Occipital lobe (tissue), 2 donors: ENCODE results near the gene FBXL20. TPM values are rescaled to one million over a fixed set of nuclear protein-coding genes. Genes with fewer than 3 reads are reported as not detected.
"Not testable (repeated sequence)": the region's sequence is repeated elsewhere in the genome, so short reads cannot be mapped to it uniquely, and the experiment has no call there.

ENCODE experiments used
- DNase-seq: peaks from one replicate; lab custom pipeline; 2025; lab: John Stamatoyannopoulos, UW
- total RNA-seq: library from RNA; depleted of rRNA; stranded (reverse); fragments of >200 nt; gene quantifications from one replicate; pipeline ENCODE4 v1.2.3, GENCODE V29; 2014

The FBXL20 gene
- total RNA-seq, 1 donor from 2014 or later = 22.9 TPM

- DNase-seq = no peak
Measured at GRCh38 chr17:39251997-39252396, 149.4 kb downstream of the FBXL20 start.

GRCh38 chr17:39250076-39250475 is 151.3 kb downstream of the FBXL20 start:
- DNase-seq = not testable (repeated sequence)

- no peak for DNase-seq
Measured at GRCh38 chr17:39246274-39246673, 155.2 kb downstream of the FBXL20 start.

GRCh38 chr17:39244600-39245570 is 156.5 kb downstream of the FBXL20 start:
- DNase-seq = peak; percentile 70

- no peak for DNase-seq
Measured at GRCh38 chr17:39244016-39244599, 157.3 kb downstream of the FBXL20 start.

GRCh38 chr17:39243155-39243554 is 158.3 kb downstream of the FBXL20 start:
- DNase-seq = no peak

- no peak for DNase-seq
Measured at GRCh38 chr17:39240631-39241030, 160.8 kb downstream of the FBXL20 start.

- DNase-seq = no peak
Measured at GRCh38 chr17:39239640-39240314, 161.6 kb downstream of the FBXL20 start.

GRCh38 chr17:39238311-39238972 is 163.0 kb downstream of the FBXL20 start:
- DNase-seq = no peak

GRCh38 chr17:39237586-39237985 is 163.8 kb downstream of the FBXL20 start:
- DNase-seq = no peak

- DNase-seq = no peak
Measured at GRCh38 chr17:39236981-39237441, 164.4 kb downstream of the FBXL20 start.

- DNase-seq = no peak
Measured at GRCh38 chr17:39236450-39236927, 164.9 kb downstream of the FBXL20 start.

GRCh38 chr17:39235555-39236449 is 165.6 kb downstream of the FBXL20 start:
- no peak for DNase-seq

- no peak for DNase-seq
Measured at GRCh38 chr17:39231591-39232551, 169.6 kb downstream of the FBXL20 start.

- no peak for DNase-seq
Measured at GRCh38 chr17:39231091-39231561, 170.3 kb downstream of the FBXL20 start.

- no peak for DNase-seq
Measured at GRCh38 chr17:39230361-39230760, 171.1 kb downstream of the FBXL20 start.

- no peak for DNase-seq
Measured at GRCh38 chr17:39229274-39229913, 172.0 kb downstream of the FBXL20 start.

- no peak for DNase-seq
Measured at GRCh38 chr17:39227364-39227919, 174.0 kb downstream of the FBXL20 start.
